IPS-15b (cell line): ENCODE data around the gene CCL17.

Source experiments
- H3K27me3 ChIP-seq: one replicate; pipeline ENCODE4 v1.6.1; 2013; ENCODE audit warnings: low read length; ENCODE audit not compliant: control insufficient read depth, insufficient read depth
- H3K36me3 ChIP-seq: one replicate; pipeline ENCODE4 v1.6.1; 2013; ENCODE audit warnings: low read length; ENCODE audit not compliant: control insufficient read depth, insufficient read depth
- H3K4me1 ChIP-seq: one replicate; pipeline ENCODE4 v1.6.1; 2013; ENCODE audit warnings: mild to moderate bottlenecking, low read length; ENCODE audit not compliant: control insufficient read depth, insufficient read depth
- H3K4me3 ChIP-seq: one replicate; pipeline ENCODE4 v1.5.1; 2013; ENCODE audit warnings: low read depth, low read length
- H3K9ac ChIP-seq: one replicate; pipeline ENCODE4 v1.6.1; 2013; ENCODE audit warnings: low read depth, mild to moderate bottlenecking, low read length
- H3K9me3 ChIP-seq: one replicate; pipeline ENCODE4 v1.6.1; 2013; ENCODE audit warnings: mild to moderate bottlenecking, low read length; ENCODE audit not compliant: control insufficient read depth, insufficient read depth

The CCL17 gene

GRCh38 chr16:57407521-57408353 is 3.2 kb downstream of the CCL17 start:
- Histone ChIP-seq H3K9me3 (no peaks in the 10 kb centered on the region), H3K9ac (no peak overlapping the region), H3K27me3 (no peaks in the 10 kb centered on the region), H3K4me3 (no peak overlapping the region), H3K36me3 (no peaks in the 10 kb centered on the region), H3K4me1 (no peaks in the 10 kb centered on the region)

GRCh38 chr16:57409065-57409464 is 4.5 kb downstream of the CCL17 start:
- Histone ChIP-seq H3K27me3 (no peaks in the 10 kb centered on the region), H3K4me3 (no peak overlapping the region), H3K9ac (no peak overlapping the region), H3K4me1 (no peaks in the 10 kb centered on the region), H3K36me3 (no peaks in the 10 kb centered on the region), H3K9me3 (no peaks in the 10 kb centered on the region)

- Histone ChIP-seq H3K9me3 (no peaks in the 10 kb centered on the region), H3K27me3 (no peaks in the 10 kb centered on the region), H3K4me3 (no peak overlapping the region), H3K36me3 (no peaks in the 10 kb centered on the region), H3K4me1 (no peaks in the 10 kb centered on the region), H3K9ac (no peak overlapping the region)
Measured at GRCh38 chr16:57409870-57410587, 5.5 kb downstream of the CCL17 start.

GRCh38 chr16:57411362-57411976 is 6.9 kb downstream of the CCL17 start:
- H3K4me1 ChIP-seq, result no peaks in the 10 kb centered on the region
- H3K9ac ChIP-seq, result no peak overlapping the region
- H3K27me3 ChIP-seq, result no peaks in the 10 kb centered on the region
- no peaks in the 10 kb centered on the region for H3K9me3 ChIP-seq
- H3K36me3 ChIP-seq, result no peaks in the 10 kb centered on the region
- no peak overlapping the region for H3K4me3 ChIP-seq

- Histone ChIP-seq H3K36me3 (no peaks in the 10 kb centered on the region), H3K27me3 (no peaks in the 10 kb centered on the region), H3K9ac (no peak overlapping the region), H3K9me3 (no peaks in the 10 kb centered on the region), H3K4me1 (no peaks in the 10 kb centered on the region), H3K4me3 (no peak overlapping the region)
Measured at GRCh38 chr16:57412584-57412983, 8.0 kb downstream of the CCL17 start.

- H3K9me3 ChIP-seq, result no peaks in the 10 kb centered on the region
- H3K36me3 ChIP-seq, result no peaks in the 10 kb centered on the region
- H3K27me3 ChIP-seq, result no peaks in the 10 kb centered on the region
- H3K9ac ChIP-seq, result no peak overlapping the region
- no peak overlapping the region for H3K4me3 ChIP-seq
- H3K4me1 ChIP-seq, result no peaks in the 10 kb centered on the region
Measured at GRCh38 chr16:57413301-57413730, 8.7 kb downstream of the CCL17 start.

- Histone ChIP-seq H3K4me1 (peaks cover 2% of the 10 kb centered on the region), H3K36me3 (no peaks in the 10 kb centered on the region), H3K9me3 (no peaks in the 10 kb centered on the region), H3K27me3 (no peaks in the 10 kb centered on the region), H3K4me3 (no peak overlapping the region), H3K9ac (no peak overlapping the region)
Measured at GRCh38 chr16:57413733-57414132, 9.2 kb downstream of the CCL17 start.

- no peaks in the 10 kb centered on the region for H3K36me3 ChIP-seq
- H3K9ac ChIP-seq, result peak overlapping the region; percentile 76
- no peaks in the 10 kb centered on the region for H3K27me3 ChIP-seq
- peaks cover 6% of the 10 kb centered on the region for H3K4me1 ChIP-seq
- no peaks in the 10 kb centered on the region for H3K9me3 ChIP-seq
- no peak overlapping the region for H3K4me3 ChIP-seq
Measured at GRCh38 chr16:57416084-57416483, 11.5 kb downstream of the CCL17 start.

- Histone ChIP-seq H3K4me1 (peaks cover 8% of the 10 kb centered on the region), H3K9ac (no peak overlapping the region), H3K4me3 (no peak overlapping the region)
Measured at GRCh38 chr16:57419506-57419905, 14.9 kb downstream of the CCL17 start.

GRCh38 chr16:57422026-57422944 is 17.7 kb downstream of the CCL17 start:
- Histone ChIP-seq H3K4me1 (peaks cover 8% of the 10 kb centered on the region), H3K9ac (no peak overlapping the region), H3K9me3 (no peaks in the 10 kb centered on the region), H3K27me3 (no peaks in the 10 kb centered on the region), H3K36me3 (no peaks in the 10 kb centered on the region), H3K4me3 (no peak overlapping the region)

More at GRCh38 chr16:57419506-57419905, 14.9 kb downstream of the CCL17 start:
- Histone ChIP-seq H3K36me3 (no peaks in the 10 kb centered on the region), H3K27me3 (no peaks in the 10 kb centered on the region), H3K9me3 (no peaks in the 10 kb centered on the region)

GRCh38 chr16:57423152-57423551 is 18.6 kb downstream of the CCL17 start:
- Histone ChIP-seq H3K9me3 (no peaks in the 10 kb centered on the region), H3K4me1 (peaks cover 8% of the 10 kb centered on the region), H3K4me3 (no peak overlapping the region), H3K36me3 (peaks cover under 1% of the 10 kb centered on the region), H3K27me3 (no peaks in the 10 kb centered on the region), H3K9ac (no peak overlapping the region)
